GM19397 (cell line): ENCODE measurements around the gene OGFOD1.

ENCODE experiments used
- ATAC-seq: cut with Tn5 transposase; IDR thresholded peaks from one replicate; pipeline ENCODE4 v1.9.1; 2021; ENCODE audit warnings: mild to moderate bottlenecking, moderate library complexity; ENCODE audit not compliant: unreplicated experiment

Gene OGFOD1

GRCh38 chr16:56426585-56426984 lies 24.8 kb upstream of the OGFOD1 start:
- no peak for ATAC-seq

GRCh38 chr16:56428091-56428490 lies 23.3 kb upstream of the OGFOD1 start:
- no peak for ATAC-seq

GRCh38 chr16:56436258-56436657 lies 15.1 kb upstream of the OGFOD1 start:
- no peak for ATAC-seq

- ATAC-seq = no peak
Measured at GRCh38 chr16:56438038-56438437, 13.3 kb upstream of the OGFOD1 start.

GRCh38 chr16:56447286-56447685 lies 4.1 kb upstream of the OGFOD1 start:
- ATAC-seq = no peak

- ATAC-seq = no peak
Measured at GRCh38 chr16:56448005-56448404, 3.3 kb upstream of the OGFOD1 start.

- no peak for ATAC-seq
Measured at GRCh38 chr16:56450275-56450985, 924 bp upstream of the OGFOD1 start.

GRCh38 chr16:56451753-56452689 lies 667 bp downstream of the OGFOD1 start:
- peak; percentile 36 for ATAC-seq

GRCh38 chr16:56457927-56458470 lies 6.6 kb downstream of the OGFOD1 start:
- ATAC-seq = no peak

GRCh38 chr16:56460101-56460500 lies 8.7 kb downstream of the OGFOD1 start:
- ATAC-seq = no peak

GRCh38 chr16:56462064-56462796 lies 10.9 kb downstream of the OGFOD1 start:
- ATAC-seq = no peak

- ATAC-seq = no peak
Measured at GRCh38 chr16:56463153-56463552, 11.8 kb downstream of the OGFOD1 start.

- ATAC-seq = no peak
Measured at GRCh38 chr16:56466344-56466743, 15.0 kb downstream of the OGFOD1 start.

GRCh38 chr16:56468800-56469199 lies 17.4 kb downstream of the OGFOD1 start:
- ATAC-seq = no peak

GRCh38 chr16:56469748-56470147 lies 18.4 kb downstream of the OGFOD1 start:
- ATAC-seq = no peak

GRCh38 chr16:56470232-56470631 lies 18.9 kb downstream of the OGFOD1 start:
- ATAC-seq = no peak

- no peak for ATAC-seq
Measured at GRCh38 chr16:56470666-56471065, 19.3 kb downstream of the OGFOD1 start.

- ATAC-seq = no peak
Measured at GRCh38 chr16:56475201-56475600, 23.8 kb downstream of the OGFOD1 start.

GRCh38 chr16:56477096-56477878 lies 25.9 kb downstream of the OGFOD1 start:
- ATAC-seq = no peak
